G401.6 (cell line): ENCODE measurements around the gene MROH2B.

Experiments used
- FAIRE-seq: peaks from 2 replicates; lab custom pipeline; 2012; peaks lifted over from hg19 to GRCh38; lab: Jason Lieb, UNC

The MROH2B gene

DNA sequence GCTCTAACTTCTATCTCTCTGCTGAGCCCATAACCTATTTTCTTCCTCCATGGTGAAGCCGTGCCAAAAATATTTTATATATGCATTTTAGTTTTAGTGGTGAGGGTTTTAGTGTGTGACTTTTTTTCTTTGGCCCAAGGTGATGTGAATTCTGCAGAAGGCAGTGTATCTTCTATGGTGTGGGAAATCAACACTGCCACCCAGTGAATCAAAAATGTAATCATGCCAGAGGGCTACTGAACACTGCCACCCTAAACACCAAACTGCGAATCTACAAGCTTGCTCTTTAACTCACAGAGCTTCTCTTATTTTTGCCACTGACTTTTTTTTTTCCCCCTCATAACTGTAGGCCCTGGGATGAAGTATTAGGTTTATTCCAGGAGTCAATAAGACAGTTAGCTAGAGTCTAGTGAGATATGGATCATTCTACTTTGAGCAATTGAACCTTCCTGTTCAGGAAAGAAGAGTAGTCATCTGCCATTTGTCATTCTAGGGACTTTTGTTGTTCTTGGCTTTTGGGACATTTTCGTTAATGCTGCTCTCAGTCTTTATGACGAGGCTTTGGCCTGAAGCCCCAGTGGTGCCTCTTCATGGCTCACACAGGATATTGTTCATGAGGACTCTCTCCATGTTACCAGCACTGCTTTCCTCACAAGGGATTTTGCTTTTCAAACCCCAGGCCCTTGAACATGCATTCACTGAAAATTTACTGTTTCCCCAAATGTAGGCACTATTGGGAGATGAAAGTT is 108.8 kb downstream of the MROH2B start:
- no peak for FAIRE-seq

DNA sequence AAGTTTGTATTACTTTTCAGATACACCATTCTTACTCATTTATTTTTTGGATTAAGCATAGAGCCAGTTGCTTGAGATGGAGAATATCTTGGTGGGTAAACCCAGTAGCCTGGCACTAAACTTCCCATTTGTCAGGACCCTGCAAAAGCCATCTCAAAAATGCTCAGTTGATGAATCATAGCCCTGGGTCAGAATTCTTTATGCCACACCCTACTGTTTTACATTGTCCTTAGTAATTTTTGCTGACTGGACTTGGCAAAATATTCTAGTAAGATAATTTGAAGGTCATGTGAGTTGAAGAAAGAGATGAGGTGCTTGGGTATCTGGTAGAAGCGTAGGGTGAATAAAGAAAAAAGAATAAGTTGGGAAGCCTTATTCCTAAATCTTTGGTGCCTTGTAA is 111.1 kb downstream of the MROH2B start:
- FAIRE-seq: no peak

DNA sequence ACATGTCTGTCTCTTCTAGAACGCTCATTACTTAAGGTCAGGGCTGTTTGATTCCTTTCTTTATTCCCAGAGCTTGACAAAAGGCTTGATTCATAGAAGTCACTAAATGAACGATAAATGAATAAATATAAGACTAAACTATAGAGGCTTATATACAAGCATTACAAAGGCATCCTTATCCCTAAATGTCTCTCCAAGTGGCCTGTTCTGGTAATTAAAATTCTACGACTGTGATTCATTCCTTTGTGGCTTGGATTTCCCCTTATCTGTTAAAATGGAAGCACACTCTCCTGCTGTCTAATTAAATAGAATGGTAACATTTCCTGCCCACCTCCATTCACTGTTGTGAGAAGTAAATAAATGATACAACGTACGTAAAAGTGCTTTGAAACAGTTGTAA is 112.3 kb downstream of the MROH2B start:
- FAIRE-seq: no peak

DNA sequence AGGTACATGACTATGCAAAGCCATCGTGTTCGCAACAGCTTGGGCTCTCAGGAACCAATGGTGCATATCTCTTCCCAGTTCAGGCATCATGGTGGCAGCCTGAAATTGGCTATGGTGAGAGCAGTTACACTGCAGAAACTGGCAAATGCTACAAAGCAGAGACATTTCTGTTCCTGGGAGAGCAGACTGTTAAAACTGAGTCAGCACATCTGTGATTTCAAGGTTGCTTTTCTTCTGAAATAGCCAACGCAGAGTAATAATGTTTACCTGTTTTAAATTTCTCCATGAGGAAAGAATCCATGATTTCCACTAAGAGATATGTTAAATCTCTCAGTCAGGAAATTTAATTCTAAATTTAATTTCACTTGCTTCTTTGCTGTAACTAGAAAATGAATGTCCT is 114.1 kb downstream of the MROH2B start:
- no peak for FAIRE-seq

DNA sequence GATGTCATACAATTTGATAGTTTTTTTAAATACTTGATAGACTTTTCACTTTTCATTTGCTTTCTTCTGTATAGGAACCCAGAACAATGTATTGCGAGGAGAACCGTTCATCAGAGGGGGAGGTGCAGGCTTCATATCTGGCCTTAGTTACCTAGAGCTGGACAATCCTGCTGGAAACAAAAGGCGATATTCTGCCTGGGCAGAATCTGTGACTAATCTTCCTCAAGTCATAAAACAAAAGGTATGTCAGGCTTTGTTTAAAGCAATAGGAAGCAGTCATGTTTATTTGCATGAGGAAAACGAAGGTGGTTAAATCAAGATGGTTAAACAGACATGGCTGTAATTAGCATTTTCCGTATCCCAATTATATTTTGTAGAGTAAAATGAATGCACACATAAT is 115.8 kb downstream of the MROH2B start:
- FAIRE-seq: no peak
